HG03432 (cell line): ENCODE measurements around the gene DHX30.

ENCODE experiments used
- ATAC-seq: cut with Tn5 transposase; IDR thresholded peaks from one replicate; pipeline ENCODE4 v1.9.1; 2021; ENCODE audit warnings: mild to moderate bottlenecking, moderate library complexity; ENCODE audit not compliant: unreplicated experiment

The DHX30 gene

GRCh38 chr3:47852604-47853602, 50.0 kb downstream of the DHX30 start:
- no peak for ATAC-seq

GRCh38 chr3:47854267-47854666, 51.3 kb downstream of the DHX30 start:
- no peak for ATAC-seq

- no peak for ATAC-seq
Measured at GRCh38 chr3:47854720-47855455, 52.0 kb downstream of the DHX30 start.

GRCh38 chr3:47855461-47856383, 52.8 kb downstream of the DHX30 start:
- no peak for ATAC-seq

- ATAC-seq, result no peak
Measured at GRCh38 chr3:47856669-47857068, 53.7 kb downstream of the DHX30 start.

GRCh38 chr3:47857151-47857550, 54.2 kb downstream of the DHX30 start:
- no peak for ATAC-seq

GRCh38 chr3:47859956-47860605, 57.1 kb downstream of the DHX30 start:
- no peak for ATAC-seq

- ATAC-seq, result no peak
Measured at GRCh38 chr3:47863391-47864128, 60.6 kb downstream of the DHX30 start.

- ATAC-seq, result no peak
Measured at GRCh38 chr3:47865192-47865591, 62.3 kb downstream of the DHX30 start.

- ATAC-seq, result no peak
Measured at GRCh38 chr3:47867451-47868044, 64.6 kb downstream of the DHX30 start.

- ATAC-seq, result no peak
Measured at GRCh38 chr3:47868306-47868705, 65.4 kb downstream of the DHX30 start.

GRCh38 chr3:47870156-47870555, 67.2 kb downstream of the DHX30 start:
- ATAC-seq, result no peak

- no peak for ATAC-seq
Measured at GRCh38 chr3:47870702-47871260, 67.8 kb downstream of the DHX30 start.

- ATAC-seq, result no peak
Measured at GRCh38 chr3:47871389-47871788, 68.5 kb downstream of the DHX30 start.

GRCh38 chr3:47872916-47873315, 70.0 kb downstream of the DHX30 start:
- no peak for ATAC-seq

GRCh38 chr3:47874438-47874837, 71.5 kb downstream of the DHX30 start:
- no peak for ATAC-seq

GRCh38 chr3:47874913-47875312, 72.0 kb downstream of the DHX30 start:
- ATAC-seq, result no peak

- ATAC-seq, result no peak
Measured at GRCh38 chr3:47877290-47877689, 74.4 kb downstream of the DHX30 start.

GRCh38 chr3:47877719-47878118, 74.8 kb downstream of the DHX30 start:
- ATAC-seq, result no peak
